Measurements from ENCODE around the gene SPINK8. TPM values are rescaled to one million over a fixed set of nuclear protein-coding genes. Genes with fewer than 3 reads are reported as not detected.
A peak's percentile ranks its signal among the peaks of the same experiment; 100 is the strongest.
"Not testable (repeated sequence)": the region's sequence is repeated elsewhere in the genome, so short reads cannot be mapped to it uniquely, and the experiment has no call there.

The SPINK8 gene
- total RNA-seq (ENCODE audit: low replicate concordance), result not detected in 2 replicates

GRCh38 chr3:48333346-48334245 lies at the start of gene SPINK8:
TSS of gene SPINK8 (minus strand) at chr3:48333661. CDS start at chr3:48328341, 5,320 bp downstream.
- H3K36me3 ChIP-seq; H3K4me2 ChIP-seq; H3K36me3 Mint-ChIP-seq; H3K79me2 ChIP-seq (ENCODE audit: low read depth); DNase-seq (ENCODE audit: low spot score); H3K4me1 ChIP-seq; H2AFZ ChIP-seq (replicated peaks); H3K4me3 ChIP-seq; H3K9me3 Mint-ChIP-seq; H3K27me3 Mint-ChIP-seq (ENCODE audit: insufficient read depth, low read depth); H3K9me3 ChIP-seq (ENCODE audit: low read depth); H3K27ac ChIP-seq; H3F3A ChIP-seq (ENCODE audit: low read depth); H3K27ac Mint-ChIP-seq; H3K27me3 ChIP-seq; H3K4me3 Mint-ChIP-seq; H4K20me1 ChIP-seq (ENCODE audit: low read depth); H3K9ac ChIP-seq: not testable (repeated sequence)
- peaks cover 16% of the 10 kb centered on the region for H3K4me1 Mint-ChIP-seq

GRCh38 chr3:48372862-48373435 lies 39.5 kb upstream of the SPINK8 start:
- H3F3A ChIP-seq (ENCODE audit: low read depth), result peaks cover 17% of the 10 kb centered on the region
- H3K9me3 ChIP-seq (ENCODE audit: low read depth), result no peaks in the 10 kb centered on the region
- no peaks in the 10 kb centered on the region for H3K79me2 ChIP-seq (ENCODE audit: low read depth)
- H3K27me3 ChIP-seq, result no peaks in the 10 kb centered on the region
- H3K27ac ChIP-seq, result peak overlapping the region; percentile 13
- H3K9ac ChIP-seq, result no peak overlapping the region
- Mint-ChIP-seq H3K27ac (no peak overlapping the region), H3K36me3 (no peaks in the 10 kb centered on the region), H3K27me3 (ENCODE audit: insufficient read depth, low read depth) (peaks cover 2% of the 10 kb centered on the region), H3K9me3 (no peaks in the 10 kb centered on the region), H3K4me3 (no peak overlapping the region), H3K4me1 (peaks cover 9% of the 10 kb centered on the region)
- peak; percentile 41 for DNase-seq (ENCODE audit: low spot score)
- no peaks in the 10 kb centered on the region for H4K20me1 ChIP-seq (ENCODE audit: low read depth)
- peaks cover 27% of the 10 kb centered on the region for H3K4me1 ChIP-seq
- H2AFZ ChIP-seq (replicated peaks), result peak overlapping the region; percentile 17
- H3K4me2 ChIP-seq, result peak overlapping the region; percentile 56
- no peak for TF ChIP-seq EZH2phosphoT487 (IDR thresholded peaks at IDR 0.05)
- no peak for TF ChIP-seq EZH2 (IDR thresholded peaks at IDR 0.05)
- TF ChIP-seq CTCF (IDR thresholded peaks at IDR 0.05), result no peak
- H3K4me3 ChIP-seq, result no peak overlapping the region
- H3K36me3 ChIP-seq, result no peaks in the 10 kb centered on the region

- DNase-seq (ENCODE audit: low spot score), result no peak
- no peak overlapping the region for H3K4me3 ChIP-seq
- peaks cover 27% of the 10 kb centered on the region for H3K4me1 ChIP-seq
- H3F3A ChIP-seq (ENCODE audit: low read depth), result peaks cover 17% of the 10 kb centered on the region
- no peak overlapping the region for H3K4me3 Mint-ChIP-seq
- no peak overlapping the region for H3K9ac ChIP-seq
- H2AFZ ChIP-seq (replicated peaks), result no peak overlapping the region
- H3K36me3 Mint-ChIP-seq, result no peaks in the 10 kb centered on the region
- H3K27ac Mint-ChIP-seq, result no peak overlapping the region
- no peaks in the 10 kb centered on the region for H3K9me3 ChIP-seq (ENCODE audit: low read depth)
- H3K4me1 Mint-ChIP-seq, result peaks cover 9% of the 10 kb centered on the region
- no peaks in the 10 kb centered on the region for H3K9me3 Mint-ChIP-seq
- peak overlapping the region; percentile 13 for H3K27ac ChIP-seq
- TF ChIP-seq EZH2phosphoT487 (IDR thresholded peaks at IDR 0.05) (no peak), CTCF (IDR thresholded peaks at IDR 0.05) (no peak), EZH2 (IDR thresholded peaks at IDR 0.05) (no peak)
- H4K20me1 ChIP-seq (ENCODE audit: low read depth), result no peaks in the 10 kb centered on the region
- H3K27me3 ChIP-seq, result no peaks in the 10 kb centered on the region
- peaks cover under 1% of the 10 kb centered on the region for H3K27me3 Mint-ChIP-seq (ENCODE audit: insufficient read depth, low read depth)
- no peaks in the 10 kb centered on the region for H3K79me2 ChIP-seq (ENCODE audit: low read depth)
- no peak overlapping the region for H3K4me2 ChIP-seq
- no peaks in the 10 kb centered on the region for H3K36me3 ChIP-seq
Observed at GRCh38 chr3:48372377-48372770, 38.9 kb upstream of the SPINK8 start.
